Stimulated activated CD4-positive, alpha-beta T cell treated with anti-CD3 and anti-CD28 coated beads, TNF-alpha, amount 100 ng/mL, for 4 hours (primary cell): ENCODE data around the gene WDR37.
"Not testable (repeated sequence)": the region's sequence is repeated elsewhere in the genome, so short reads cannot be mapped to it uniquely, and the experiment has no call there.

Experiments used
- DNase-seq, 3 experiments: peaks; one replicate each; pipeline ENCODE4 v3.0.0-alpha.2; 2020; ENCODE audit warnings: low read depth in 3 of 3

Gene WDR37

GRCh38 chr10:1056326-1057105 lies at the start of gene WDR37:
Gene WDR37 (plus strand): TSS chr10:1056385. CDS start chr10:1072156, 15,771 bp downstream.
- DNase-seq, result peak; percentile 80 to 83 (median 81)

- no peak for DNase-seq
These were observed 49.6 kb upstream of the WDR37 start for GRCh38 chr10:1006573-1006972.

DNA sequence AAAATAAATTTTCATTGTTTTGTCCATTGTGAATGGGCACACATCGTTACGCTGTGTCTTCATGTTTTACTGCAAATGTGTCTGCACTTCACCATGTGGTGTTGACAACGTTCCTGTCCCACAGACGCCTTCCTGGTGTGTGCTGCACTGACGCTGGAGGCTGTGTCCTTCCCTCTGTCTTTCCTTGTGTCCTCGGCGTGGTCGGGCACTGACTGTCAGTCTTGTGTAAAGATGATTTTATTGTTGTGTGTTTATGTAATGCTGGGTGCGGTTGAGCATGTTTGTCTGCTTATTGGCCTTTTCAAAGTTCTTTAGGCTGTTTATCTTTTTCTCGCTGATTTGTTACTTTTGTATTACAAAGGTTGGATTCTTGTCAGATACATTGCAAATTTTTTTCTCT lies 48.6 kb upstream of the WDR37 start:
- DNase-seq, result no peak

DNA sequence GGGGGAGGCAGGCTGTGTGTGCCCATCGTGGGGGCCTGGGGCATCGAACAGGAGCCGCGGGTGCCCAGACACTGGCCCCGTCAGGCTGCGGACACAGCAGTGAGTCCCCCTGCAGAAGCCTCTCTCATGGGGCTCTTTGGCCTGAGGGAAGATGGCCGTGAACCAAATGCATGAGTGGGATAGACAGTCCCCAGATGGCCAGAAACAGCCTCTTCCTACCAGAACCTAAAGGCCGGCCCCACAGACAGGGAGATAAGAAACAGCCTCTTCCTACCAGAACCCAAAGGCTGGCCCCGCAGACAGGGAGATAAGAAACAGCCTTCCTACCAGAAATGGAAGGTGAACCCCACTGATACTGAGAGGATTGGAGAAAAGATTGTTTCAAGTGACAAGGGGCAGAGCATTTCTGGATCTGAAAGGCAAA lies 47.1 kb upstream of the WDR37 start:
- DNase-seq, result no peak

DNA sequence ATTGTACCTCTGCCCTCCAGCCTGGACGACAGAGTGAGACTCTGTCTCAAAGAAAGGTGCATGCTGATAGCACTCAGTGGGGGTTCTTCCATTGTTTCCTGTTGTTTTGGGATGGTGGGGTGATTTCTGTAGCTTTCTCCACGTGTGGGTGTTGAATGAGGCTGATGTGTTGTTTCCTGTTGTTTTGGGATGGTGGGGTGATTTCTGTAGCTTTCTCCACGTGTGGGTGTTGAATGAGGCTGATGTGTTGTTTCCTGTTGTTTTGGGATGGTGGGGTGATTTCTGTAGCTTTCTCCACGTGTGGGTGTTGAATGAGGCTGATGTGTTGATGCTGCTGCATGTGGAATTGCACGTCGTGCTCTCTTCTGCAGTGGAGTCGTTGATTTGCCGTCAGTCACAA lies 46.2 kb upstream of the WDR37 start:
- DNase-seq, result not testable (repeated sequence)

GRCh38 chr10:1010703-1011102 lies 45.5 kb upstream of the WDR37 start:
- DNase-seq, result no peak

DNA sequence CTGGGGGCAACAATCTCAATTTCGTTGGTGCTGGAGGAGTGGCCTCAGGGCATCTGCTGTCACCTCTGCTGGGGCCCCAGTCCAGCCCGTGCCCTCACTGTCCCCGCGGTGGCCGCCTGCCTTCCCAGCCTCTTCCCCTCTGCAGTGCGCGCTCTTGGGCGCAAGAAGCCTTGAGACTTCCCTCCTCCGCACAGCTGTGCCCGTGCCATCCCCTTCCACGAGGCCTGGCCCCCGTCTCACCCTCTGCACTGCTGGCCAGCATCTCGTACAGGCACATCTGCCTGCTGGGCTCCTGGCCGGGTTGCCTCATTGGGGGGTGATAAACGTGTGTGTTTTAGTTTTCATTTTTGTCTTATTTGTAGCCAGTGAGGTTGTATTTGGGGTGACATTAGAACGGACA lies 44.5 kb upstream of the WDR37 start:
- DNase-seq, result no peak

GRCh38 chr10:1015688-1016087 lies 40.5 kb upstream of the WDR37 start:
- DNase-seq, result no peak

- DNase-seq, result no peak
These were observed 36.8 kb upstream of the WDR37 start for GRCh38 chr10:1019362-1019761.

DNA sequence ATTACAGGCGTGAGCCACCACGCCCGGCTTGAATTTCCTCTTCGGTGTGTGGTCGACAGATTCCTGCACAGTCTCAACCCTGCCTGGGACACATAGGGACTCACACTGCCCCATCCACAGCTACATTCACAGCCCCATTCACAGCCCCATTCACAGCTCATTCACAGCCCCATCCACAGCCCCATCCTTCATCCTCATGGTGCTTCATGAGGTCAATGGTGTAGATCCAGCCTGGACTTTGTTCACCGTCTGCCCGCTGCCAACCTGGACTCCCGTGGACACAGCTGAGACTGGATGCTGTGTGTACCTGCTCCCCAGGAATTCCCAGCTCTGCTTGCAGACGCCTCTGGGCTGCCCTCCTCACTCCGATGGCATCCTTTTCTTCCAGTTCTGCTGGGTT lies 35.7 kb upstream of the WDR37 start:
- DNase-seq, result no peak

GRCh38 chr10:1020958-1021357 lies 35.2 kb upstream of the WDR37 start:
- DNase-seq, result no peak

GRCh38 chr10:1022413-1022812 lies 33.8 kb upstream of the WDR37 start:
- DNase-seq, result no peak

- no peak for DNase-seq
These were observed 32.1 kb upstream of the WDR37 start for GRCh38 chr10:1024103-1024502.

GRCh38 chr10:1025683-1026082 lies 30.5 kb upstream of the WDR37 start, which contains the start of gene IDI2:
Gene IDI2 (minus strand): TSS chr10:1025859. CDS start chr10:1024723, 1,136 bp downstream.
- DNase-seq, result no peak

DNA sequence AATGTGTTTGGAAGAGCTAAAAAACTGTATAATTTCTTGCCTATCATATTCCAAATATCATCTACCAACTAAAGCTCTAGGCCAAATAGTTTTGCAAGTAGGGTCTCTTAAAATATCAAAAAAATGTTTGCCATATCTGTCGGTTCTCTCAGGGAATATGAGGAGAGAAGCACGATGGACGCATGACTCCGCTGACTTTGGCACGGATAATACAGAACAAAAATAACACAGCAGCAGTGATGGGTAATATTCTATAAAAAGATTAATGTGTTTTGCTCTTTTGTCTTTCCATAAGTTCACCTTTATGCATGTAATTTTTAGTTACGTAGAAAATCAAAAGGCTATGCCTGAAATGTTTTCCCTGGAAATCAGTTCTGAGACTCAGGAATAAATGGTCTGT lies 29.6 kb upstream of the WDR37 start:
- DNase-seq, result no peak

DNA sequence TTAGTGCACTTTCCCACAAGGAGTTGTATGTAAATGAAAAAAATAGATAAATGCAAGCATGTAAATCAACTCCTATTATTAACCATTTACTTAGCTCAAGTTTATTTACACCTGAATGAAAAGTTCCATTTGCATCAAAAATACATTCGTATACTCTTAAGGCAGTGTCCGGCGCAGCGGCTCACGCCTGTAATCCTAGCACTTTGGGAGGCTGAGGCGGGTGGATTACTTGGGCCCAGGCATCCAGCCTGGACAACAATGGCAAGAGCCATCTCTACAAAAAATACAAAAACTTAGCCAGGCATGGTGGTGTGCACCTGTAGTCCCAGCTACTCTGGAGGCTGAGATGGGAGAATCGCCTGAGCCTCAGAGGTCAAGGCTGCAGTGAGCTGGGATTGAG lies 26.3 kb upstream of the WDR37 start:
- DNase-seq, result no peak

DNA sequence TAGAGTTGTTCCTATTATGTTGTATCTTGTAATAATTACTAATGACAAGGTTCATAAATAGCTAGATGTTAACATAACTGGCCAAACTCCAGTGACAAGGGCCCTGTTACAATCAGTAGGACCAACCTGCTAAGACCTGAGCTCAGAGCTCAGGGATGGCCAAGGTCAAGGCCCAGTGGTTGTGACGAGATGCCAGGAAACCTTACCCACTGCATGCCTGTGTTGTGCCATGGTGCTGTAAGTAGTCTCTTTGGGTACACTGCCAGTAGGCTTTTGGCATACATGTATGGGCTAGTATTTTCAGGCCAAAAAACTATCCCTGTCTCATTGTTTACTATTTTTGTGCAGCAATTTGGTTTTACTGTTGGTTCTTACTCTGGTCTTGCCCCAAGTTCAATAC lies 22.6 kb upstream of the WDR37 start:
- DNase-seq, result no peak

DNA sequence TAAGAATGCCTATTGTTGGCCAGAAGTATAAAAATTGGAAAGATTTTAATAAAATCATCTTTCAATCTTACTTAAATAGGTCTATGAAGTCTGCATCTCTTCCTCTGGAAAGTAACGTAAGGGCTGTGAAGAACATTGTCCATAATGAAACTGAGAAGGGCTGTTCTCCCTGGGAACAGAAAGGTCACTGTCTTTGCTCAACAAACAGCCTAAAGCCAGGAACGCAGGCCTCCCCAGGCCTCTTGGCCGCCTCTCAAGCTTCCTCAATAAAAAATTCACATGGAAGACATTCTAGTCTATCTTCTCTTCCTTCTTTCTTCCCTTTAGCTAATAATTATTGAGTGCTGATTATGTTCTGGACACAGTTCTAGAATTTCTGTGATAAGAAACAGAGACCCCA lies 21.4 kb upstream of the WDR37 start:
- no peak for DNase-seq

GRCh38 chr10:1035201-1035600 lies 21.0 kb upstream of the WDR37 start:
- DNase-seq, result no peak

DNA sequence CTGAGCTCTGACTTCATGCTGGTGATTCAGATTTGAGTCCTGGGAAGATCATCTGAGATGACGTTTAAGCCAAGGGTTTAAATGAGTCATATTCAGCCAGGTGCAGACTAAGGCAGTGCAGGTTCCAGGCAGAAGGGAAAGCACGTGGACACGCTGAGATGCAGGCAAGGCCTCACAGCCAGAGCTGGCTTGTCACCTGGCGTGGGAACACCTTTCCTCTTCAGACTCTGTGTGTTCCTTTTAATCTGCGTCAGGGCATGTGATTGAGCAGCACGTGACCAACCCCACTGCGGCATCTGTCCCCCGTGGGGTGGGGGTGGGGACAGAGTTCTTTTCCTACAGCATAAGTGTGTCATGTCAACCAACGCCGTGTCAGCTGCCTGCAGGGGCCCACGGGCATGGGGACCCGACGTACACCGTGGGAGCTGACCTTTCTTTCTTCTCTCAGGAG lies 19.8 kb upstream of the WDR37 start:
- DNase-seq, result no peak

- no peak for DNase-seq
These were observed 19.1 kb upstream of the WDR37 start for GRCh38 chr10:1037098-1037497.

GRCh38 chr10:1038769-1039168 lies 17.4 kb upstream of the WDR37 start:
- not testable (repeated sequence) for DNase-seq

DNA sequence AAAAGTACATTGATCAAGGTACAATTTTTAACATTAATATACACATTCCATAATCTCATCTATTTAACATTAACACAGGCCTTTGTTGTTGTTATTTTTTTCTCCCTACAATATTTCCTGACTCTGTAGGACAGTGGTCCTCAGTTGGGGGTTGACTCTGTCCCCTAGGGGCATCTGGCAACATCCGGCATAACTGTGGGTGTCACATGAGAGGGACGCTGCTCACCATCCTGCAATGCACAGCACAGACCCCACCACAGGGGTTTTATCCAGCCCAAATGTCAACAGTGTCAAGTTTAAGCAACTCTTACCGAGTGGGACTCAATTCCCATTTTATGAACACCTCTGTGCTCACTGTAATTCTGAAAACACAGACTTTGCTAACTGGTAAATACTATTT lies 16.1 kb upstream of the WDR37 start:
- no peak for DNase-seq

GRCh38 chr10:1041514-1041913 lies 14.7 kb upstream of the WDR37 start:
- DNase-seq, result no peak
